Astrocyte (in vitro differentiated cells and primary cell): ENCODE data around the gene STMND1. TPM values are rescaled to one million over a fixed set of nuclear protein-coding genes. Genes with fewer than 3 reads are reported as not detected.
A peak's percentile ranks its signal among the peaks of the same experiment; 100 is the strongest.

Experiments
- DNase-seq: peaks from one replicate; pipeline ENCODE4 v3.0.0-alpha.2; 2010; ENCODE audit warnings: low read depth
- FAIRE-seq: peaks from 2 replicates; lab custom pipeline; 2011; peaks lifted over from hg19 to GRCh38; lab: Jason Lieb, UNC
- H2AFZ ChIP-seq: 2 replicates; pipeline ENCODE4 v1.6.0; 2012; ENCODE audit warnings: low read depth, low read length, inconsistent platforms
- H3K27ac ChIP-seq: 2 replicates; pipeline ENCODE4 v1.5.1; 2011; ENCODE audit warnings: low read depth, low read length, inconsistent platforms
- H3K27me3 ChIP-seq: 2 replicates; pipeline ENCODE4 v1.6.0; 2011; ENCODE audit warnings: low read length, inconsistent platforms; ENCODE audit not compliant: insufficient read depth
- H3K36me3 ChIP-seq: 2 replicates; pipeline ENCODE4 v1.5.1; 2011; ENCODE audit warnings: low read length, inconsistent platforms; ENCODE audit not compliant: insufficient read depth
- H3K4me1 ChIP-seq: 2 replicates; pipeline ENCODE4 v1.5.1; 2011; ENCODE audit warnings: low read length, inconsistent platforms; ENCODE audit not compliant: insufficient read depth
- H3K4me2 ChIP-seq: 2 replicates; pipeline ENCODE4 v1.6.0; 2012; ENCODE audit warnings: low read length, inconsistent platforms
- H3K4me3 ChIP-seq: 2 replicates; pipeline ENCODE4 v1.5.1; 2011; ENCODE audit warnings: low read depth, mild to moderate bottlenecking, low read length, inconsistent platforms; ENCODE audit not compliant: insufficient read depth
- H3K79me2 ChIP-seq: 2 replicates; pipeline ENCODE4 v1.6.0; 2012; ENCODE audit warnings: mild to moderate bottlenecking, low read length, inconsistent platforms; ENCODE audit not compliant: insufficient read depth
- H3K9ac ChIP-seq: 2 replicates; pipeline ENCODE4 v1.6.0; 2012; ENCODE audit warnings: mild to moderate bottlenecking, low read length, inconsistent platforms
- H3K9me3 ChIP-seq: 2 replicates; pipeline ENCODE4 v1.5.1; 2012; ENCODE audit warnings: low read depth, mild to moderate bottlenecking, low read length, inconsistent platforms; ENCODE audit not compliant: insufficient read depth
- H4K20me1 ChIP-seq: 2 replicates; pipeline ENCODE4 v1.6.0; 2012; ENCODE audit warnings: low read length, inconsistent platforms; ENCODE audit not compliant: insufficient read depth
- H3K27ac Mint-ChIP-seq: one replicate; pipeline ENCODE4 v1.8.0; 2021; ENCODE audit warnings: mild to moderate bottlenecking, mixed read lengths; ENCODE audit not compliant: unreplicated experiment
- H3K27me3 Mint-ChIP-seq: one replicate; pipeline ENCODE4 v1.8.0; 2021; ENCODE audit warnings: low read depth, mixed read lengths; ENCODE audit not compliant: unreplicated experiment
- H3K36me3 Mint-ChIP-seq: one replicate; pipeline ENCODE4 v1.8.0; 2021; ENCODE audit warnings: low read depth, mixed read lengths; ENCODE audit not compliant: unreplicated experiment
- H3K4me1 Mint-ChIP-seq: one replicate; pipeline ENCODE4 v1.8.0; 2021; ENCODE audit warnings: low read depth, mixed read lengths; ENCODE audit not compliant: unreplicated experiment
- H3K4me3 Mint-ChIP-seq: one replicate; pipeline ENCODE4 v1.8.0; 2021; ENCODE audit warnings: mild to moderate bottlenecking, moderate library complexity, mixed read lengths; ENCODE audit not compliant: unreplicated experiment
- H3K9me3 Mint-ChIP-seq: one replicate; pipeline ENCODE4 v1.8.0; 2021; ENCODE audit warnings: mild to moderate bottlenecking, mixed read lengths; ENCODE audit not compliant: unreplicated experiment
- EZH2 ChIP-seq: IDR thresholded peaks from 2 replicates; pipeline ENCODE4 v1.6.1; 2012; ENCODE audit warnings: mild to moderate bottlenecking, low read length, inconsistent platforms; ENCODE audit not compliant: insufficient read depth
- total RNA-seq: library from RNA; stranded (reverse); gene quantifications from 2 replicates; pipeline ENCODE4 v1.2.1, GENCODE V29; 2021
- TF ChIP-seq, protein P1 (sequence below): IDR thresholded peaks from 2 replicates; pipeline ENCODE4 v1.5.1; 2011; ENCODE audit warnings: low read depth, mild to moderate bottlenecking, inconsistent platforms, low read length, moderate library complexity; ENCODE audit not compliant: insufficient read depth

STMND1 gene
- total RNA-seq, 1 donor from 2014 or later: 0.16 TPM

DNA sequence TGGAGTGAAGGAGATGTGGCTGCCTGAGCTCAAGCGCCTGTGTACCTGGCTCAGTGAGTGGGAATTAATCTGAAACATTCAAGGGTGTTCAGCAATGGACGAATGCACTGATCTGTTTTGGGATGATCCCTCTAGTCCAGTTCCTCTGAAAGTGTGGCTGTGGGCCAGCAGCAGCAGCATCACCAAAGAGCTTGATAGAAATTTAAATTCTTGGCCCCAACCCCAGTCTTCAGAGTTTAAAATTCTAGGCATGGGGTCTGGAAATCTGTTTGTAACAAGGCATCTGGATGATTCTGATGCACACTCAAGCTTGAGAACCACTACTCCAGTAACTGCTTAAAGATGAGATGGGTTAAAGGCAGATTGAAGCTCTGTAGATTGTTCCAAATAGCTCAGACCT lies 59.2 kb downstream of the STMND1 start:
- no peak overlapping the region for H3K9ac ChIP-seq
- no peak overlapping the region for H3K27ac ChIP-seq
- no peaks in the 10 kb centered on the region for H4K20me1 ChIP-seq
- no peaks in the 10 kb centered on the region for H3K9me3 ChIP-seq
- H3K79me2 ChIP-seq: no peaks in the 10 kb centered on the region
- no peaks in the 10 kb centered on the region for H3K4me1 Mint-ChIP-seq
- H3K4me3 Mint-ChIP-seq: no peak overlapping the region
- TF ChIP-seq, protein P1, sequence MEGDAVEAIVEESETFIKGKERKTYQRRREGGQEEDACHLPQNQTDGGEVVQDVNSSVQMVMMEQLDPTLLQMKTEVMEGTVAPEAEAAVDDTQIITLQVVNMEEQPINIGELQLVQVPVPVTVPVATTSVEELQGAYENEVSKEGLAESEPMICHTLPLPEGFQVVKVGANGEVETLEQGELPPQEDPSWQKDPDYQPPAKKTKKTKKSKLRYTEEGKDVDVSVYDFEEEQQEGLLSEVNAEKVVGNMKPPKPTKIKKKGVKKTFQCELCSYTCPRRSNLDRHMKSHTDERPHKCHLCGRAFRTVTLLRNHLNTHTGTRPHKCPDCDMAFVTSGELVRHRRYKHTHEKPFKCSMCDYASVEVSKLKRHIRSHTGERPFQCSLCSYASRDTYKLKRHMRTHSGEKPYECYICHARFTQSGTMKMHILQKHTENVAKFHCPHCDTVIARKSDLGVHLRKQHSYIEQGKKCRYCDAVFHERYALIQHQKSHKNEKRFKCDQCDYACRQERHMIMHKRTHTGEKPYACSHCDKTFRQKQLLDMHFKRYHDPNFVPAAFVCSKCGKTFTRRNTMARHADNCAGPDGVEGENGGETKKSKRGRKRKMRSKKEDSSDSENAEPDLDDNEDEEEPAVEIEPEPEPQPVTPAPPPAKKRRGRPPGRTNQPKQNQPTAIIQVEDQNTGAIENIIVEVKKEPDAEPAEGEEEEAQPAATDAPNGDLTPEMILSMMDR: no peak
- TF ChIP-seq EZH2: no peak
- no peak overlapping the region for H3K4me3 ChIP-seq
- H3K4me2 ChIP-seq: no peak overlapping the region
- H3K27me3 Mint-ChIP-seq: peaks cover 19% of the 10 kb centered on the region
- no peak overlapping the region for H3K27ac Mint-ChIP-seq
- H3K36me3 Mint-ChIP-seq: no peaks in the 10 kb centered on the region
- FAIRE-seq (no peak), DNase-seq (no peak)
- no peaks in the 10 kb centered on the region for H3K27me3 ChIP-seq
- no peak overlapping the region for H2AFZ ChIP-seq
- H3K36me3 ChIP-seq: no peaks in the 10 kb centered on the region
- H3K4me1 ChIP-seq: no peaks in the 10 kb centered on the region
- no peaks in the 10 kb centered on the region for H3K9me3 Mint-ChIP-seq

DNA sequence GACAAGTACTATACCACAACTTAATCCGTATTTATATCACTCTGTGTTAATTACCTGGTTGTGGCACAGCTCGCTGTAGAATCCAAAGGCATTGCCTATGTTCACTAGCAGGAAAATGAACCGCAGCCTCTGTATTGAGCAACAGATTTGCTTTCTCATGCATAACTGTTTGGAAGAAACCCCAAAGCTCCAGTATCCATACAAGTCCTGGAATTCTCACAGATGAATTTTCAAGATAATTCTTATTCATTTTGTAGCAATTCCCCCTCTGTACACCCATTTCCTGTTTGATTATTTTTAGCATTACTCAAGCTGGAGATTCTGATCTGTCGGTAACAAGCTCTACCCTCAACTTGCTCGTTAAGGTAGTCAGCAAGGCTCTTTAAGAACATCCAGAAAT lies 63.5 kb downstream of the STMND1 start:
- H3K27ac ChIP-seq: no peak overlapping the region
- no peak for TF ChIP-seq EZH2
- TF ChIP-seq, protein P1: no peak
- no peaks in the 10 kb centered on the region for H3K9me3 ChIP-seq
- no peak overlapping the region for H3K9ac ChIP-seq
- no peak for FAIRE-seq
- no peaks in the 10 kb centered on the region for H3K36me3 Mint-ChIP-seq
- no peaks in the 10 kb centered on the region for H3K9me3 Mint-ChIP-seq
- no peak overlapping the region for H3K4me3 Mint-ChIP-seq
- no peak overlapping the region for H3K4me3 ChIP-seq
- no peaks in the 10 kb centered on the region for H3K4me1 ChIP-seq
- no peaks in the 10 kb centered on the region for H4K20me1 ChIP-seq
- H2AFZ ChIP-seq: peak overlapping the region; percentile 39
- peak; percentile 78 for DNase-seq
- no peaks in the 10 kb centered on the region for H3K79me2 ChIP-seq
- H3K27me3 ChIP-seq: no peaks in the 10 kb centered on the region
- H3K4me2 ChIP-seq: peak overlapping the region; percentile 39
- H3K27ac Mint-ChIP-seq: no peak overlapping the region
- no peaks in the 10 kb centered on the region for H3K4me1 Mint-ChIP-seq
- peaks cover 16% of the 10 kb centered on the region for H3K27me3 Mint-ChIP-seq
- no peaks in the 10 kb centered on the region for H3K36me3 ChIP-seq

DNA sequence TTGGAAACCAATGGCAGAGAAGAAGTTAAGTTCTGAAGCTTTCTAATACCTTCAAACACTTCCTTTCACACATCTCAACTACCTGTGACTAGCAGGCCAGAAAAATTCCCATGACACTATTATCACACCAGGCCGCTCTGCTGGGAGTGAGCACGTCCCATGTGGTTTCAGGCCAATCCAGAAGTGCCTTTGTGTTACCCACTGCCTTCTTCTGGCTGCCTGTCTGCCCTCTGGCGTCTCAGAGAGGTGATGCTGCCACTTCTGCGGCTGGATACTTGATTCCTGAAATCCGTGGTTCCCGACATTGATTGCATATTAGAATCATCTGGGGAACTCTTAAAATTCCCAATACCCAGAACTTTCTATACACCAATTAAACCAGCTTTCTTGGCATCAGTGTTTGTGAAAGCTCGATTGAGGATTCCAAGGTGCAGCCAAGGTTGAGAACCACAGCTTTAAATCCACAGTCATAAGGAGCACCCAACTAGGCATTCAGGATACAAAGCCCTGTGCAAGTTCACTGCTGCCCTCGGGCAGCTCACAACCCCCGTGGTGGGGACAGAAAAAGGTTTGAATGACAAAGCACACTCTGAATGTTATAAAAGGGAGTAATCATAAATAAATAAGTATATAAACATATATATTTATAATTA lies 65.6 kb downstream of the STMND1 start:
- Histone ChIP-seq H3K27me3 (no peaks in the 10 kb centered on the region), H2AFZ (peak overlapping the region; percentile 40), H3K4me2 (peak overlapping the region; percentile 4), H3K4me3 (no peak overlapping the region), H3K9ac (no peak overlapping the region), H3K4me1 (no peaks in the 10 kb centered on the region), H3K79me2 (no peaks in the 10 kb centered on the region), H4K20me1 (no peaks in the 10 kb centered on the region), H3K36me3 (no peaks in the 10 kb centered on the region), H3K27ac (no peak overlapping the region), H3K9me3 (no peaks in the 10 kb centered on the region)
- Mint-ChIP-seq H3K27me3 (no peaks in the 10 kb centered on the region), H3K4me3 (no peak overlapping the region), H3K36me3 (no peaks in the 10 kb centered on the region), H3K9me3 (no peaks in the 10 kb centered on the region), H3K4me1 (no peaks in the 10 kb centered on the region), H3K27ac (no peak overlapping the region)
- peak; percentile 59 for DNase-seq
- no peak for TF ChIP-seq EZH2
- TF ChIP-seq, protein P1: peak; percentile 50
- peak; percentile 13 for FAIRE-seq
